ENCODE measurements around the gene DISP2. TPM values are rescaled to one million over a fixed set of nuclear protein-coding genes. Genes with fewer than 3 reads are reported as not detected.

The DISP2 gene
- total RNA-seq (2014; rRNA removed; shearing (Covaris generic)): 1.0 and 1.8 TPM in 2 replicates
- polyA plus RNA-seq (2015; cell fraction: cytosol; rRNA removed): 0.65 and 0.70 TPM in 2 replicates
- polyA plus RNA-seq (2015; cell fraction: nucleus; rRNA removed): 0.96 and 1.3 TPM in 2 replicates

GRCh38 chr15:40357723-40358470, at the start of gene DISP2:
Gene DISP2, plus strand, starts transcription at chr15:40358219. Its CDS starts 103 bp downstream, at chr15:40358322.
- peak; percentile 66 for DNase-seq (ENCODE audit: low read depth)

GRCh38 chr15:40309344-40309862, 48.6 kb upstream of the DISP2 start:
- DNase-seq (ENCODE audit: low read depth): no peak

GRCh38 chr15:40310001-40310959, 47.7 kb upstream of the DISP2 start:
- peak; percentile 42 for DNase-seq (ENCODE audit: low read depth)

- DNase-seq (ENCODE audit: low read depth): no peak
These were observed 47.0 kb upstream of the DISP2 start for GRCh38 chr15:40310993-40311392.

GRCh38 chr15:40312370-40313158, 45.5 kb upstream of the DISP2 start:
- DNase-seq (ENCODE audit: low read depth): no peak

- DNase-seq (ENCODE audit: low read depth): peak; percentile 73
These were observed 44.3 kb upstream of the DISP2 start for GRCh38 chr15:40313531-40314398.

GRCh38 chr15:40314723-40315276, 43.2 kb upstream of the DISP2 start:
- peak; percentile 87 for DNase-seq (ENCODE audit: low read depth)

- no peak for DNase-seq (ENCODE audit: low read depth)
These were observed 41.1 kb upstream of the DISP2 start for GRCh38 chr15:40316931-40317330.

- DNase-seq (ENCODE audit: low read depth): no peak
These were observed 40.4 kb upstream of the DISP2 start for GRCh38 chr15:40317580-40317979.

- DNase-seq (ENCODE audit: low read depth): no peak
These were observed 37.6 kb upstream of the DISP2 start for GRCh38 chr15:40320409-40320808.

GRCh38 chr15:40320931-40321371, 37.1 kb upstream of the DISP2 start:
- DNase-seq (ENCODE audit: low read depth): peak; percentile 44

- no peak for DNase-seq (ENCODE audit: low read depth)
These were observed 35.3 kb upstream of the DISP2 start for GRCh38 chr15:40322531-40323238.

- DNase-seq (ENCODE audit: low read depth): peak; percentile 95
These were observed 34.6 kb upstream of the DISP2 start, which contains the start of gene INAFM2 for GRCh38 chr15:40323239-40323952. Gene INAFM2, plus strand, starts transcription at chr15:40323692. Its CDS starts 364 bp downstream, at chr15:40324056.

GRCh38 chr15:40323953-40324937, 33.8 kb upstream of the DISP2 start:
- DNase-seq (ENCODE audit: low read depth): no peak

GRCh38 chr15:40325188-40325587, 32.8 kb upstream of the DISP2 start:
- no peak for DNase-seq (ENCODE audit: low read depth)

GRCh38 chr15:40325700-40326099, 32.3 kb upstream of the DISP2 start:
- no peak for DNase-seq (ENCODE audit: low read depth)

- DNase-seq (ENCODE audit: low read depth): no peak
These were observed 30.6 kb upstream of the DISP2 start for GRCh38 chr15:40327457-40327856.

Data from HT1080 (cell line).